Activated CD4-positive, alpha-beta memory T cell treated with anti-CD3 and anti-CD28 coated beads, Interleukin-2, amount 10 ng/mL, durations not matched to agents 7 days and 5 days (primary cell): ENCODE data around the gene NSMCE1. TPM values are rescaled to one million over a fixed set of nuclear protein-coding genes. Genes with fewer than 3 reads are reported as not detected.
"Not testable (repeated sequence)": the region's sequence is repeated elsewhere in the genome, so short reads cannot be mapped to it uniquely, and the experiment has no call there.

Source experiments
- CTCF ChIA-PET: fragments of 350-600 bp; sonication (Branson Sonifier 250); formaldehyde crosslinking; loops from one replicate; lab custom pipeline; 2021; ENCODE audit warnings: antibody characterized with exemption, inconsistent platforms; lab: Charles Lee
- POLR2A ChIA-PET: fragments of 350-600 bp; sonication (Branson Sonifier 250); formaldehyde crosslinking; loops from one replicate; lab custom pipeline; 2021; ENCODE audit warnings: antibody characterized with exemption; lab: Charles Lee
- DNase-seq: peaks from one replicate; pipeline ENCODE4 v3.0.0-alpha.2; 2020
- H3K27ac Mint-ChIP-seq: one replicate; pipeline ENCODE4 v1.8.0; 2021; ENCODE audit warnings: mild to moderate bottlenecking, mixed read lengths
- H3K27me3 Mint-ChIP-seq: one replicate; pipeline ENCODE4 v1.8.0; 2021; ENCODE audit warnings: mixed read lengths
- H3K36me3 Mint-ChIP-seq: one replicate; pipeline ENCODE4 v1.8.0; 2021; ENCODE audit warnings: low read depth, mixed read lengths
- H3K4me1 Mint-ChIP-seq: one replicate; pipeline ENCODE4 v1.8.0; 2021; ENCODE audit warnings: mixed read lengths
- H3K4me3 Mint-ChIP-seq: one replicate; pipeline ENCODE4 v1.8.0; 2021; ENCODE audit warnings: mild to moderate bottlenecking, mixed read lengths
- H3K9me3 Mint-ChIP-seq: one replicate; pipeline ENCODE4 v1.8.0; 2021; ENCODE audit warnings: mixed read lengths
- total RNA-seq, 2 experiments: library from RNA; stranded (reverse); gene quantifications; one replicate each; pipeline ENCODE4 v1.2.3, GENCODE V29; 2021

Gene NSMCE1
- total RNA-seq, 2 experiments from 2014 or later, result 100 to 106 TPM

- Mint-ChIP-seq H3K27ac (peak overlapping the region; percentile 81), H3K4me3 (peak overlapping the region; percentile 58), H3K9me3 (no peaks in the 10 kb centered on the region), H3K4me1 (peaks cover 53% of the 10 kb centered on the region), H3K27me3 (peaks cover 32% of the 10 kb centered on the region), H3K36me3 (peaks cover 16% of the 10 kb centered on the region)
- POLR2A ChIA-PET, result interaction anchor here (0.6 to 7.5 kb wide), 10 partner anchors 7 to 82 kb away, joined by 3 to 78 read pairs (median 6); partner anchors contain the start of gene NSMCE1
- DNase-seq, result no peak
- CTCF ChIA-PET, result interaction anchor here (1.9 kb wide), 1 partner anchor 102 kb away, joined by 6 read pairs; no protein-coding TSS in a partner anchor
These were observed 12.7 kb upstream of the NSMCE1 start for GRCh38 chr16:27281243-27281642.

GRCh38 chr16:27275394-27275793 is 6.8 kb upstream of the NSMCE1 start:
- Mint-ChIP-seq H3K27ac (peak overlapping the region; percentile 56), H3K36me3 (peaks cover 10% of the 10 kb centered on the region), H3K4me3 (no peak overlapping the region), H3K4me1 (peaks cover 47% of the 10 kb centered on the region), H3K27me3 (peaks cover 15% of the 10 kb centered on the region), H3K9me3 (no peaks in the 10 kb centered on the region)
- ChIA-PET CTCF (interaction anchor here (1.0 to 7.9 kb wide), 3 partner anchors 24 to 93 kb away, joined by 3 to 74 read pairs (median 4); no protein-coding TSS in a partner anchor), POLR2A (interaction anchor here (1.8 to 10.7 kb wide), 7 partner anchors 7 to 92 kb away, joined by 5 to 243 read pairs (median 25); no protein-coding TSS in a partner anchor)
- DNase-seq, result no peak

GRCh38 chr16:27274424-27274874 is 5.9 kb upstream of the NSMCE1 start:
- H3K4me3 Mint-ChIP-seq, DNase-seq, H3K36me3 Mint-ChIP-seq, H3K9me3 Mint-ChIP-seq: not testable (repeated sequence)
- CTCF ChIA-PET, result interaction anchor here (0.9 to 7.9 kb wide), 7 partner anchors 8 to 94 kb away, joined by 3 to 74 read pairs (median 4); no protein-coding TSS in a partner anchor
- peaks cover 12% of the 10 kb centered on the region for H3K27me3 Mint-ChIP-seq
- POLR2A ChIA-PET, result interaction anchor here (0.6 to 10.7 kb wide), 23 partner anchors 8 to 616 kb away, joined by 3 to 243 read pairs (median 4); no protein-coding TSS in a partner anchor
- peaks cover 56% of the 10 kb centered on the region for H3K4me1 Mint-ChIP-seq
- peak overlapping the region; percentile 90 for H3K27ac Mint-ChIP-seq

GRCh38 chr16:27273670-27274423 is 5.3 kb upstream of the NSMCE1 start:
- Mint-ChIP-seq H3K9me3 (no peaks in the 10 kb centered on the region), H3K4me3 (no peak overlapping the region), H3K36me3 (peaks cover 10% of the 10 kb centered on the region), H3K27me3 (peaks cover 12% of the 10 kb centered on the region), H3K27ac (peak overlapping the region; percentile 90), H3K4me1 (peaks cover 62% of the 10 kb centered on the region)
- ChIA-PET POLR2A (interaction anchor here (0.6 to 10.7 kb wide), 26 partner anchors 9 to 616 kb away, joined by 3 to 243 read pairs (median 4); no protein-coding TSS in a partner anchor), CTCF (interaction anchor here (0.7 to 7.9 kb wide), 8 partner anchors 9 to 94 kb away, joined by 3 to 74 read pairs (median 4); no protein-coding TSS in a partner anchor)
- DNase-seq, result peak; percentile 29

- Mint-ChIP-seq H3K27me3 (peaks cover 12% of the 10 kb centered on the region), H3K9me3 (no peaks in the 10 kb centered on the region), H3K4me3 (no peak overlapping the region), H3K27ac (peak overlapping the region; percentile 90), H3K36me3 (peaks cover 12% of the 10 kb centered on the region), H3K4me1 (peaks cover 66% of the 10 kb centered on the region)
- CTCF ChIA-PET, result interaction anchor here (0.7 to 7.9 kb wide), 6 partner anchors 11 to 45 kb away, joined by 3 to 74 read pairs (median 4); no protein-coding TSS in a partner anchor
- no peak for DNase-seq
- POLR2A ChIA-PET, result interaction anchor here (0.5 to 10.7 kb wide), 16 partner anchors 9 to 718 kb away, joined by 3 to 243 read pairs (median 5); no protein-coding TSS in a partner anchor
These were observed 4.7 kb upstream of the NSMCE1 start for GRCh38 chr16:27273330-27273669.

- H3K36me3 Mint-ChIP-seq, result peaks cover 16% of the 10 kb centered on the region
- peak overlapping the region; percentile 90 for H3K27ac Mint-ChIP-seq
- not testable (repeated sequence) for H3K9me3 Mint-ChIP-seq, H3K4me3 Mint-ChIP-seq, DNase-seq, H3K27me3 Mint-ChIP-seq
- ChIA-PET CTCF (interaction anchor here (0.7 to 7.9 kb wide), 3 partner anchors 37 to 46 kb away, joined by 3 to 74 read pairs (median 4); no protein-coding TSS in a partner anchor), POLR2A (interaction anchor here (1.1 to 10.7 kb wide), 7 partner anchors 10 to 92 kb away, joined by 3 to 243 read pairs (median 25); no protein-coding TSS in a partner anchor)
- peaks cover 69% of the 10 kb centered on the region for H3K4me1 Mint-ChIP-seq
These were observed 4.1 kb upstream of the NSMCE1 start for GRCh38 chr16:27272697-27273096.

GRCh38 chr16:27272076-27272475 is 3.5 kb upstream of the NSMCE1 start:
- POLR2A ChIA-PET, result interaction anchor here (1.6 to 10.7 kb wide), 6 partner anchors 11 to 96 kb away, joined by 4 to 243 read pairs (median 20); partner anchors contain the start of gene KDM8
- no peak overlapping the region for H3K4me3 Mint-ChIP-seq
- DNase-seq, result no peak
- H3K27me3 Mint-ChIP-seq, result peaks cover 4% of the 10 kb centered on the region
- peaks cover 17% of the 10 kb centered on the region for H3K36me3 Mint-ChIP-seq
- CTCF ChIA-PET, result interaction anchor here (7.9 kb wide), 1 partner anchor 36 kb away, joined by 74 read pairs; no protein-coding TSS in a partner anchor
- peaks cover 73% of the 10 kb centered on the region for H3K4me1 Mint-ChIP-seq
- peak overlapping the region; percentile 73 for H3K27ac Mint-ChIP-seq
- H3K9me3 Mint-ChIP-seq, result no peaks in the 10 kb centered on the region

- Mint-ChIP-seq H3K4me1 (peaks cover 71% of the 10 kb centered on the region), H3K27ac (no peak overlapping the region)
These were observed 1.8 kb upstream of the NSMCE1 start for GRCh38 chr16:27270349-27270748.

GRCh38 chr16:27269300-27270150 is 953 bp upstream of the NSMCE1 start:
- H3K4me1 Mint-ChIP-seq, result peaks cover 73% of the 10 kb centered on the region
- CTCF ChIA-PET, result interaction anchor here (0.8 to 7.9 kb wide), 4 partner anchors 34 to 49 kb away, joined by 3 to 74 read pairs (median 4); no protein-coding TSS in a partner anchor
- H3K36me3 Mint-ChIP-seq, result peaks cover 25% of the 10 kb centered on the region
- POLR2A ChIA-PET, result interaction anchor here (1.5 to 10.7 kb wide), 11 partner anchors 12 to 98 kb away, joined by 3 to 243 read pairs (median 7); partner anchors contain the start of gene KDM8
- peak overlapping the region; percentile 98 for H3K4me3 Mint-ChIP-seq
- H3K27ac Mint-ChIP-seq, result peak overlapping the region; percentile 90
- DNase-seq, result no peak
- H3K27me3 Mint-ChIP-seq, result no peaks in the 10 kb centered on the region
- no peaks in the 10 kb centered on the region for H3K9me3 Mint-ChIP-seq

More at GRCh38 chr16:27270349-27270748, 1.8 kb upstream of the NSMCE1 start:
- Mint-ChIP-seq H3K9me3 (no peaks in the 10 kb centered on the region), H3K27me3 (no peaks in the 10 kb centered on the region), H3K4me3 (no peak overlapping the region), H3K36me3 (peaks cover 21% of the 10 kb centered on the region)
- ChIA-PET POLR2A (interaction anchor here (0.9 to 10.7 kb wide), 9 partner anchors 12 to 67 kb away, joined by 3 to 243 read pairs (median 4); partner anchors contain the start of gene KDM8), CTCF (interaction anchor here (0.8 to 7.9 kb wide), 4 partner anchors 35 to 91 kb away, joined by 3 to 74 read pairs (median 4); no protein-coding TSS in a partner anchor)
- no peak for DNase-seq

GRCh38 chr16:27267037-27267677 is 1.4 kb downstream of the NSMCE1 start:
- Mint-ChIP-seq H3K4me3 (peak overlapping the region; percentile 98), H3K9me3 (no peaks in the 10 kb centered on the region), H3K36me3 (peaks cover 46% of the 10 kb centered on the region), H3K4me1 (peaks cover 68% of the 10 kb centered on the region), H3K27me3 (no peaks in the 10 kb centered on the region), H3K27ac (no peak overlapping the region)
- DNase-seq, result no peak
- ChIA-PET CTCF (interaction anchor here (1.2 kb wide), 1 partner anchor 32 kb away, joined by 3 read pairs; no protein-coding TSS in a partner anchor), POLR2A (interaction anchor here (1.9 to 10.7 kb wide), 3 partner anchors 27 to 93 kb away, joined by 5 to 243 read pairs (median 223); no protein-coding TSS in a partner anchor)

- ChIA-PET POLR2A (no interaction called here), CTCF (no interaction called here)
- Mint-ChIP-seq H3K36me3 (peaks cover 46% of the 10 kb centered on the region), H3K27me3 (no peaks in the 10 kb centered on the region), H3K27ac (no peak overlapping the region), H3K4me3 (no peak overlapping the region), H3K4me1 (peaks cover 65% of the 10 kb centered on the region), H3K9me3 (no peaks in the 10 kb centered on the region)
- no peak for DNase-seq
These were observed 2.6 kb downstream of the NSMCE1 start for GRCh38 chr16:27265982-27266381.
